WTC11 (cell line): ENCODE data around the gene SFXN1. TPM values are rescaled to one million over a fixed set of nuclear protein-coding genes. Genes with fewer than 3 reads are reported as not detected.

ENCODE experiments used
- ATAC-seq: fragments of 200-7000 bp; cut with Tn5 transposase; 2 replicates; pipeline ENCODE4 v1.10.0; 2021; ENCODE audit warnings: mild to moderate bottlenecking, moderate library complexity
- CTCF ChIA-PET: fragments of 300-600 bp; sonication (Branson Sonifier 250); formaldehyde crosslinking; loops from one replicate; lab custom pipeline; 2021; ENCODE audit warnings: antibody characterized with exemption; lab: Charles Lee
- POLR2A ChIA-PET: fragments of 350-600 bp; sonication (Branson Sonifier 250); formaldehyde crosslinking; loops from one replicate; lab custom pipeline; 2021; ENCODE audit warnings: antibody characterized with exemption; lab: Charles Lee
- DNase-seq: peaks from one replicate; pipeline ENCODE4 v3.0.0; 2021; ENCODE audit warnings: low spot score
- H3K27ac Mint-ChIP-seq: 2 replicates; pipeline ENCODE4 v1.8.0; 2021; ENCODE audit warnings: mixed read lengths
- H3K27me3 Mint-ChIP-seq: 2 replicates; pipeline ENCODE4 v1.8.0; 2021; ENCODE audit warnings: low read depth, mild to moderate bottlenecking, moderate library complexity, mixed read lengths
- H3K36me3 Mint-ChIP-seq: 2 replicates; pipeline ENCODE4 v1.8.0; 2021; ENCODE audit warnings: mixed read lengths
- H3K4me1 Mint-ChIP-seq: 2 replicates; pipeline ENCODE4 v1.8.0; 2022; ENCODE audit warnings: mixed read lengths
- H3K4me3 Mint-ChIP-seq: 2 replicates; pipeline ENCODE4 v1.8.0; 2021; ENCODE audit warnings: mild to moderate bottlenecking, moderate library complexity, mixed read lengths
- H3K9me3 Mint-ChIP-seq: 2 replicates; pipeline ENCODE4 v1.8.0; 2021; ENCODE audit warnings: mixed read lengths
- CBFB ChIP-seq: sonication (generic); formaldehyde crosslinking; IDR thresholded peaks from 2 replicates; pipeline ENCODE4 v1.8.1; 2022; ENCODE audit warnings: mild to moderate bottlenecking, low read depth, missing genetic modification reagents
- ESRRA ChIP-seq: sonication (generic); formaldehyde crosslinking; IDR thresholded peaks from 2 replicates; pipeline ENCODE4 v1.8.1; 2022; ENCODE audit warnings: mild to moderate bottlenecking, missing genetic modification reagents, borderline replicate concordance
- GABPB1 ChIP-seq: sonication (generic); formaldehyde crosslinking; IDR thresholded peaks from 2 replicates; pipeline ENCODE4 v1.8.1; 2023; ENCODE audit warnings: mild to moderate bottlenecking, missing genetic modification reagents
- HMGA2 ChIP-seq: fragments of 250-450 bp; sonication (Bioruptor Pico); IDR thresholded peaks from 2 replicates; pipeline ENCODE4 v1.4.0; 2021; ENCODE audit warnings: mild to moderate bottlenecking, moderate library complexity
- MXD4 ChIP-seq: fragments of 250-450 bp; sonication (Bioruptor Pico); IDR thresholded peaks from 2 replicates; pipeline ENCODE4 v1.8.0; 2021; ENCODE audit warnings: mild to moderate bottlenecking, moderate library complexity, borderline replicate concordance
- NFATC4 ChIP-seq: fragments of 250-450 bp; sonication (Bioruptor Pico); IDR thresholded peaks from 2 replicates; pipeline ENCODE4 v1.9.0; 2021; ENCODE audit warnings: mild to moderate bottlenecking
- SOX15 ChIP-seq: fragments of 250-450 bp; sonication (Bioruptor Pico); IDR thresholded peaks from 2 replicates; pipeline ENCODE4 v1.9.0; 2021; ENCODE audit warnings: mild to moderate bottlenecking
- TEAD1 ChIP-seq: sonication (generic); formaldehyde crosslinking; IDR thresholded peaks from 2 replicates; pipeline ENCODE4 v1.8.0; 2022; ENCODE audit warnings: mild to moderate bottlenecking, missing genetic modification reagents
- ZNF317 ChIP-seq: sonication (generic); formaldehyde crosslinking; IDR thresholded peaks from 2 replicates; pipeline ENCODE4 v1.8.1; 2023; ENCODE audit warnings: low read depth, mild to moderate bottlenecking, moderate library complexity, missing genetic modification reagents, borderline replicate concordance
- total RNA-seq: library from RNA; stranded (reverse); gene quantifications from 3 replicates; pipeline ENCODE4 v1.2.3, GENCODE V29; 2021
- TF ChIP-seq, protein P1 (sequence below): fragments of 250-450 bp; sonication (Bioruptor Pico); conservative IDR thresholded peaks from 2 replicates; pipeline ENCODE4 v1.9.0; 2021; ENCODE audit warnings: mild to moderate bottlenecking
- TF ChIP-seq, protein P2 (sequence below): sonication (generic); formaldehyde crosslinking; IDR thresholded peaks from 2 replicates; pipeline ENCODE4 v1.8.1; 2023; ENCODE audit warnings: mild to moderate bottlenecking, moderate library complexity, missing genetic modification reagents
- TF ChIP-seq, protein P3 (sequence below): fragments of 250-450 bp; sonication (Bioruptor Pico); IDR thresholded peaks from 2 replicates; pipeline ENCODE4 v1.9.0; 2021; ENCODE audit warnings: mild to moderate bottlenecking
- TF ChIP-seq, protein P4 (sequence below): sonication (generic); formaldehyde crosslinking; conservative IDR thresholded peaks from 2 replicates; pipeline ENCODE4 v1.8.1; 2022; ENCODE audit warnings: mild to moderate bottlenecking, missing genetic modification reagents
- TF ChIP-seq, protein P5 (sequence below): sonication (generic); formaldehyde crosslinking; IDR thresholded peaks from 2 replicates; pipeline ENCODE4 v1.8.0; 2022; ENCODE audit warnings: mild to moderate bottlenecking, missing genetic modification reagents
- TF ChIP-seq, protein P6 (sequence below): sonication (generic); formaldehyde crosslinking; IDR thresholded peaks from 2 replicates; pipeline ENCODE4 v1.8.1; 2022; ENCODE audit warnings: mild to moderate bottlenecking, moderate library complexity, missing genetic modification reagents
- TF ChIP-seq, protein P7 (sequence below): sonication (generic); formaldehyde crosslinking; IDR thresholded peaks from 2 replicates; pipeline ENCODE4 v1.8.1; 2023; ENCODE audit warnings: mild to moderate bottlenecking, missing genetic modification reagents, moderate library complexity
- TF ChIP-seq, protein P8 (sequence below): sonication (generic); formaldehyde crosslinking; IDR thresholded peaks from 2 replicates; pipeline ENCODE4 v1.8.1; 2022; ENCODE audit warnings: low read depth, missing genetic modification reagents, borderline replicate concordance
- TF ChIP-seq, protein P9 (sequence below): sonication (generic); formaldehyde crosslinking; IDR thresholded peaks from 2 replicates; pipeline ENCODE4 v1.8.0; 2023; ENCODE audit warnings: missing genetic modification reagents, mild to moderate bottlenecking, borderline replicate concordance

SFXN1 gene
- total RNA-seq, 1 experiment from 2014 or later: 82.9 TPM

DNA sequence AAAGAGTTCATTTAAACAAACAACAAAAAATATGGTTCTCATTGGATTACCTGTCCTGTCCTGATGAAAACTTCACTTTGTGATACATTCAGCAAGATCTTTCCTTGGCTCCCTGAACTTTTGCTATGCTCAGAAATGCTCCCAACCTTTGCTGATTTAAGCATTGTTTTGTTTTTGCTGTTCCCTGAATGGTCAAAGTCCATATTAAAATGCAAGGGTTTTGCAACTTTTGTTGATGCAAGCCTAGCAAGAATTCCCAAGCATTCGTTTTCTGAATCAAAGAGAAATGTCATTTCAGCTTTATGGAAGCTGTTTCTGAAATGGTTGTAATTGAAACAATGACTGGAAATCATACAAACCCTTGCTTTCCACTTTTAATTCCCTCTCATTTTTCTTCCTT is 3.1 kb upstream of the SFXN1 start:
- CTCF ChIA-PET: interaction anchor here (0.7 to 5.0 kb wide), 2 partner anchors 11 to 682 kb away, joined by 3 to 44 read pairs; no protein-coding TSS in a partner anchor
- POLR2A ChIA-PET: interaction anchor here (0.7 kb wide), 2 partner anchors 35 to 132 kb away, joined by 3 to 4 read pairs; no protein-coding TSS in a partner anchor
- no peak overlapping the region for H3K27ac Mint-ChIP-seq
- H3K36me3 Mint-ChIP-seq: peaks cover 2% of the 10 kb centered on the region; the same call in 1 of the 2 replicates
- TF ChIP-seq, protein P1, sequence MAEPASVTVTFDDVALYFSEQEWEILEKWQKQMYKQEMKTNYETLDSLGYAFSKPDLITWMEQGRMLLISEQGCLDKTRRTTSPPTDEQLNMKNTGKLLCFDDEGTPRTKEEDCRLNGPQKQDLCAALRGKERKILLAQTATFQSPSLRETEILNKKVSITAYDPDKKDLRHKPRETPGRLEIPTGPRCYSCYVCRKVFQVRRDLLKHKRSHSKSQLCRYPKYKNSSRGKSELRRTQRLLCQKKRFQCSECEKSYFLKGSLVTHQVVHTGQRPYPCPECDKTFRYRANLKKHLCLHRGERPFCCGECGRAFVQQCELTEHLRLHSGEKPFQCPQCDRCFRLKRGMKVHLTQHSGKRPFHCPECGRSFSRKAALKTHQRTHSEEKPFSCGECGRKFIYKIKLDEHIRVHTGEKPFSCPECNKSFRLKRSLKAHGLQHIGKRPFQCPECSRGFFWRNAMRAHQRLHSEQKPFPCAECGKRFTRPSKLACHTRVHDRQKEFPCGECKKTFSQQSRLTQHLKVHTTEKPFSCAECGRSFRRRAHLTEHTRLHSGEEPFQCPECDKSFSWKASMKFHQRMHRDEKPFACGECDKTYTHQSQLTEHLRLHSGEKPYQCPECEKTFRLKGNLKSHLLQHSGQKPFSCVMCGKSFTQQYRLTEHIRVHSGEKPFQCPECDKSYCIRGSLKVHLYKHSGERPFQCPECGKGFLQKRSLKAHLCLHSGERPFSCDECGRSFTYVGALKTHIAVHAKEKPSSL: no peak
- TF ChIP-seq GABPB1 (CRISPR knock-in tag): peak; percentile 72; the same call in 1 of the 2 replicates
- H3K4me3 Mint-ChIP-seq: no peak overlapping the region
- H3K9me3 Mint-ChIP-seq: 0 out of 2 replicates have a peak, but pooled peaks cover 4% of the 10 kb centered on the region
- H3K4me1 Mint-ChIP-seq: peaks cover 16% of the 10 kb centered on the region
- DNase-seq (no peak), ATAC-seq (no peak)
- H3K27me3 Mint-ChIP-seq: peaks cover 32% of the 10 kb centered on the region

DNA sequence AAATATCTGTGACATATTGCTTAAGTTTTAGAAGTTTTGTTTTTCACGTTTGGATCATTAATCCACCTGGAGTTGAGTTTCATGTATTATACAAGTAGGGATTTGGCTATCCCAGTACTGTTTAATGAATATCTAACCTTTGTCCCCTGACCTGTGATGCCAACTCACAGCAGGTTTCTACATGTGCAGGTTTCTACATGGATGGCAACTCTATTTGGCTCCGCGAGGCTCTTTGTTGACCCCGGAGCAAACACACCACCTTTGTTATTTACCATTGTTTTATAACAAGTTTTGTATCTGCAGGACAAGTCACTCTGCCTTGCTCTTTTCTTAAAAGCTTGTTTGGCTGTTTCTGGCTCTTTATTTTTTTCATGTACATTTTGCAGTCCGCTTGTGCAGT is 920 bp upstream of the SFXN1 start:
- DNase-seq: no peak
- Mint-ChIP-seq H3K9me3 (0 out of 2 replicates have a peak, but pooled peaks cover under 1% of the 10 kb centered on the region), H3K27me3 (peaks cover 32% of the 10 kb centered on the region), H3K36me3 (peaks cover 20% of the 10 kb centered on the region), H3K27ac (no peak overlapping the region), H3K4me1 (peaks cover 26% of the 10 kb centered on the region), H3K4me3 (peak overlapping the region; percentile 77)
- ChIA-PET CTCF (interaction anchor here (0.5 to 5.0 kb wide), 4 partner anchors 13 to 568 kb away, joined by 3 to 44 read pairs (median 4); no protein-coding TSS in a partner anchor), POLR2A (no interaction called here)
- no peak for ATAC-seq
- TF ChIP-seq HMGA2 (CRISPR knock-in tag) (no peak), SOX15 (no peak), MXD4 (no peak), TEAD1 (no peak), NFATC4 (CRISPR knock-in tag) (no peak), ESRRA (CRISPR knock-in tag) (no peak), ZNF317 (CRISPR knock-in tag) (no peak), CBFB (no peak)
- TF ChIP-seq, protein P2, sequence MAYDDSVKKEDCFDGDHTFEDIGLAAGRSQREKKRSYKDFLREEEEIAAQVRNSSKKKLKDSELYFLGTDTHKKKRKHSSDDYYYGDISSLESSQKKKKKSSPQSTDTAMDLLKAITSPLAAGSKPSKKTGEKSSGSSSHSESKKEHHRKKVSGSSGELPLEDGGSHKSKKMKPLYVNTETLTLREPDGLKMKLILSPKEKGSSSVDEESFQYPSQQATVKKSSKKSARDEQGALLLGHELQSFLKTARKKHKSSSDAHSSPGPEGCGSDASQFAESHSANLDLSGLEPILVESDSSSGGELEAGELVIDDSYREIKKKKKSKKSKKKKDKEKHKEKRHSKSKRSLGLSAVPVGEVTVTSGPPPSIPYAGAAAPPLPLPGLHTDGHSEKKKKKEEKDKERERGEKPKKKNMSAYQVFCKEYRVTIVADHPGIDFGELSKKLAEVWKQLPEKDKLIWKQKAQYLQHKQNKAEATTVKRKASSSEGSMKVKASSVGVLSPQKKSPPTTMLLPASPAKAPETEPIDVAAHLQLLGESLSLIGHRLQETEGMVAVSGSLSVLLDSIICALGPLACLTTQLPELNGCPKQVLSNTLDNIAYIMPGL (CRISPR knock-in tag): no peak
- TF ChIP-seq, protein P3, sequence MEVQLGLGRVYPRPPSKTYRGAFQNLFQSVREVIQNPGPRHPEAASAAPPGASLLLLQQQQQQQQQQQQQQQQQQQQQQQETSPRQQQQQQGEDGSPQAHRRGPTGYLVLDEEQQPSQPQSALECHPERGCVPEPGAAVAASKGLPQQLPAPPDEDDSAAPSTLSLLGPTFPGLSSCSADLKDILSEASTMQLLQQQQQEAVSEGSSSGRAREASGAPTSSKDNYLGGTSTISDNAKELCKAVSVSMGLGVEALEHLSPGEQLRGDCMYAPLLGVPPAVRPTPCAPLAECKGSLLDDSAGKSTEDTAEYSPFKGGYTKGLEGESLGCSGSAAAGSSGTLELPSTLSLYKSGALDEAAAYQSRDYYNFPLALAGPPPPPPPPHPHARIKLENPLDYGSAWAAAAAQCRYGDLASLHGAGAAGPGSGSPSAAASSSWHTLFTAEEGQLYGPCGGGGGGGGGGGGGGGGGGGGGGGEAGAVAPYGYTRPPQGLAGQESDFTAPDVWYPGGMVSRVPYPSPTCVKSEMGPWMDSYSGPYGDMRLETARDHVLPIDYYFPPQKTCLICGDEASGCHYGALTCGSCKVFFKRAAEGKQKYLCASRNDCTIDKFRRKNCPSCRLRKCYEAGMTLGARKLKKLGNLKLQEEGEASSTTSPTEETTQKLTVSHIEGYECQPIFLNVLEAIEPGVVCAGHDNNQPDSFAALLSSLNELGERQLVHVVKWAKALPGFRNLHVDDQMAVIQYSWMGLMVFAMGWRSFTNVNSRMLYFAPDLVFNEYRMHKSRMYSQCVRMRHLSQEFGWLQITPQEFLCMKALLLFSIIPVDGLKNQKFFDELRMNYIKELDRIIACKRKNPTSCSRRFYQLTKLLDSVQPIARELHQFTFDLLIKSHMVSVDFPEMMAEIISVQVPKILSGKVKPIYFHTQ (CRISPR knock-in tag): no peak
- TF ChIP-seq, protein P4, sequence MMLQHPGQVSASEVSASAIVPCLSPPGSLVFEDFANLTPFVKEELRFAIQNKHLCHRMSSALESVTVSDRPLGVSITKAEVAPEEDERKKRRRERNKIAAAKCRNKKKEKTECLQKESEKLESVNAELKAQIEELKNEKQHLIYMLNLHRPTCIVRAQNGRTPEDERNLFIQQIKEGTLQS (CRISPR knock-in tag): no peak
- TF ChIP-seq, protein P5, sequence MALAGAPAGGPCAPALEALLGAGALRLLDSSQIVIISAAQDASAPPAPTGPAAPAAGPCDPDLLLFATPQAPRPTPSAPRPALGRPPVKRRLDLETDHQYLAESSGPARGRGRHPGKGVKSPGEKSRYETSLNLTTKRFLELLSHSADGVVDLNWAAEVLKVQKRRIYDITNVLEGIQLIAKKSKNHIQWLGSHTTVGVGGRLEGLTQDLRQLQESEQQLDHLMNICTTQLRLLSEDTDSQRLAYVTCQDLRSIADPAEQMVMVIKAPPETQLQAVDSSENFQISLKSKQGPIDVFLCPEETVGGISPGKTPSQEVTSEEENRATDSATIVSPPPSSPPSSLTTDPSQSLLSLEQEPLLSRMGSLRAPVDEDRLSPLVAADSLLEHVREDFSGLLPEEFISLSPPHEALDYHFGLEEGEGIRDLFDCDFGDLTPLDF (CRISPR knock-in tag): no peak
- TF ChIP-seq, protein P6, sequence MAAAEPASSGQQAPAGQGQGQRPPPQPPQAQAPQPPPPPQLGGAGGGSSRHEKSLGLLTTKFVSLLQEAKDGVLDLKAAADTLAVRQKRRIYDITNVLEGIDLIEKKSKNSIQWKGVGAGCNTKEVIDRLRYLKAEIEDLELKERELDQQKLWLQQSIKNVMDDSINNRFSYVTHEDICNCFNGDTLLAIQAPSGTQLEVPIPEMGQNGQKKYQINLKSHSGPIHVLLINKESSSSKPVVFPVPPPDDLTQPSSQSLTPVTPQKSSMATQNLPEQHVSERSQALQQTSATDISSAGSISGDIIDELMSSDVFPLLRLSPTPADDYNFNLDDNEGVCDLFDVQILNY (CRISPR knock-in tag): no peak
- TF ChIP-seq, protein P7, sequence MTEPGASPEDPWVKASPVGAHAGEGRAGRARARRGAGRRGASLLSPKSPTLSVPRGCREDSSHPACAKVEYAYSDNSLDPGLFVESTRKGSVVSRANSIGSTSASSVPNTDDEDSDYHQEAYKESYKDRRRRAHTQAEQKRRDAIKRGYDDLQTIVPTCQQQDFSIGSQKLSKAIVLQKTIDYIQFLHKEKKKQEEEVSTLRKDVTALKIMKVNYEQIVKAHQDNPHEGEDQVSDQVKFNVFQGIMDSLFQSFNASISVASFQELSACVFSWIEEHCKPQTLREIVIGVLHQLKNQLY (CRISPR knock-in tag): no peak
- TF ChIP-seq, protein P8, sequence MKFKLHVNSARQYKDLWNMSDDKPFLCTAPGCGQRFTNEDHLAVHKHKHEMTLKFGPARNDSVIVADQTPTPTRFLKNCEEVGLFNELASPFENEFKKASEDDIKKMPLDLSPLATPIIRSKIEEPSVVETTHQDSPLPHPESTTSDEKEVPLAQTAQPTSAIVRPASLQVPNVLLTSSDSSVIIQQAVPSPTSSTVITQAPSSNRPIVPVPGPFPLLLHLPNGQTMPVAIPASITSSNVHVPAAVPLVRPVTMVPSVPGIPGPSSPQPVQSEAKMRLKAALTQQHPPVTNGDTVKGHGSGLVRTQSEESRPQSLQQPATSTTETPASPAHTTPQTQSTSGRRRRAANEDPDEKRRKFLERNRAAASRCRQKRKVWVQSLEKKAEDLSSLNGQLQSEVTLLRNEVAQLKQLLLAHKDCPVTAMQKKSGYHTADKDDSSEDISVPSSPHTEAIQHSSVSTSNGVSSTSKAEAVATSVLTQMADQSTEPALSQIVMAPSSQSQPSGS (CRISPR knock-in tag): no peak
- TF ChIP-seq, protein P9, sequence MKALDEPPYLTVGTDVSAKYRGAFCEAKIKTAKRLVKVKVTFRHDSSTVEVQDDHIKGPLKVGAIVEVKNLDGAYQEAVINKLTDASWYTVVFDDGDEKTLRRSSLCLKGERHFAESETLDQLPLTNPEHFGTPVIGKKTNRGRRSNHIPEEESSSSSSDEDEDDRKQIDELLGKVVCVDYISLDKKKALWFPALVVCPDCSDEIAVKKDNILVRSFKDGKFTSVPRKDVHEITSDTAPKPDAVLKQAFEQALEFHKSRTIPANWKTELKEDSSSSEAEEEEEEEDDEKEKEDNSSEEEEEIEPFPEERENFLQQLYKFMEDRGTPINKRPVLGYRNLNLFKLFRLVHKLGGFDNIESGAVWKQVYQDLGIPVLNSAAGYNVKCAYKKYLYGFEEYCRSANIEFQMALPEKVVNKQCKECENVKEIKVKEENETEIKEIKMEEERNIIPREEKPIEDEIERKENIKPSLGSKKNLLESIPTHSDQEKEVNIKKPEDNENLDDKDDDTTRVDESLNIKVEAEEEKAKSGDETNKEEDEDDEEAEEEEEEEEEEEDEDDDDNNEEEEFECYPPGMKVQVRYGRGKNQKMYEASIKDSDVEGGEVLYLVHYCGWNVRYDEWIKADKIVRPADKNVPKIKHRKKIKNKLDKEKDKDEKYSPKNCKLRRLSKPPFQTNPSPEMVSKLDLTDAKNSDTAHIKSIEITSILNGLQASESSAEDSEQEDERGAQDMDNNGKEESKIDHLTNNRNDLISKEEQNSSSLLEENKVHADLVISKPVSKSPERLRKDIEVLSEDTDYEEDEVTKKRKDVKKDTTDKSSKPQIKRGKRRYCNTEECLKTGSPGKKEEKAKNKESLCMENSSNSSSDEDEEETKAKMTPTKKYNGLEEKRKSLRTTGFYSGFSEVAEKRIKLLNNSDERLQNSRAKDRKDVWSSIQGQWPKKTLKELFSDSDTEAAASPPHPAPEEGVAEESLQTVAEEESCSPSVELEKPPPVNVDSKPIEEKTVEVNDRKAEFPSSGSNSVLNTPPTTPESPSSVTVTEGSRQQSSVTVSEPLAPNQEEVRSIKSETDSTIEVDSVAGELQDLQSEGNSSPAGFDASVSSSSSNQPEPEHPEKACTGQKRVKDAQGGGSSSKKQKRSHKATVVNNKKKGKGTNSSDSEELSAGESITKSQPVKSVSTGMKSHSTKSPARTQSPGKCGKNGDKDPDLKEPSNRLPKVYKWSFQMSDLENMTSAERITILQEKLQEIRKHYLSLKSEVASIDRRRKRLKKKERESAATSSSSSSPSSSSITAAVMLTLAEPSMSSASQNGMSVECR: no peak
